OCI-LY1 (cell line): ENCODE results near the gene LRRC4.

ENCODE experiments used
- CTCF ChIP-seq: fragments of 200-600 bp; sonication (generic), shearing (Covaris generic); IDR thresholded peaks from 2 replicates; pipeline ENCODE4 v1.5.1; 2017; ENCODE audit warnings: mild to moderate bottlenecking, antibody characterized with exemption, low read length, moderate library complexity, mixed read lengths
- EZH2 ChIP-seq: fragments of 200-600 bp; sonication (generic), shearing (Covaris generic); IDR thresholded peaks from 2 replicates; pipeline ENCODE4 v1.8.0; 2017; ENCODE audit warnings: borderline replicate concordance, mixed run types, mild to moderate bottlenecking, antibody characterized with exemption, low read length, moderate library complexity, mixed read lengths

- TF ChIP-seq CTCF (no peak), EZH2 (no peak)
Observed at GRCh38 chr7:128022631-128023532, 8.4 kb downstream of the LRRC4 start.
